Gastrocnemius medialis (tissue), 4 donors: Measurements from ENCODE around the gene SLC6A19.

Source experiments
- POLR2A ChIP-seq, 2 donors: fragments of 450-650 bp; IDR thresholded peaks; one replicate each; pipeline ENCODE4 v1.6.1; 2017; ENCODE audit warnings: antibody characterized with exemption in 2 of 2, mild to moderate bottlenecking in 2 of 2, moderate library complexity in 2 of 2
- TF ChIP-seq, protein P1 (sequence below), 5 experiments: fragments of 450-650 bp in 3 of 5; fragments of 200-600 bp in 2 of 5; sonication (generic) in 2 of 5; IDR thresholded peaks in 4 of 5; conservative IDR thresholded peaks in 1 of 5; 1 replicate in 4 of 5; 2 replicates in 1 of 5; pipeline ENCODE4 v1.5.1; 2016 to 2019; ENCODE audit warnings: antibody characterized with exemption in 5 of 5, mild to moderate bottlenecking in 3 of 5, moderate library complexity in 3 of 5

DNA sequence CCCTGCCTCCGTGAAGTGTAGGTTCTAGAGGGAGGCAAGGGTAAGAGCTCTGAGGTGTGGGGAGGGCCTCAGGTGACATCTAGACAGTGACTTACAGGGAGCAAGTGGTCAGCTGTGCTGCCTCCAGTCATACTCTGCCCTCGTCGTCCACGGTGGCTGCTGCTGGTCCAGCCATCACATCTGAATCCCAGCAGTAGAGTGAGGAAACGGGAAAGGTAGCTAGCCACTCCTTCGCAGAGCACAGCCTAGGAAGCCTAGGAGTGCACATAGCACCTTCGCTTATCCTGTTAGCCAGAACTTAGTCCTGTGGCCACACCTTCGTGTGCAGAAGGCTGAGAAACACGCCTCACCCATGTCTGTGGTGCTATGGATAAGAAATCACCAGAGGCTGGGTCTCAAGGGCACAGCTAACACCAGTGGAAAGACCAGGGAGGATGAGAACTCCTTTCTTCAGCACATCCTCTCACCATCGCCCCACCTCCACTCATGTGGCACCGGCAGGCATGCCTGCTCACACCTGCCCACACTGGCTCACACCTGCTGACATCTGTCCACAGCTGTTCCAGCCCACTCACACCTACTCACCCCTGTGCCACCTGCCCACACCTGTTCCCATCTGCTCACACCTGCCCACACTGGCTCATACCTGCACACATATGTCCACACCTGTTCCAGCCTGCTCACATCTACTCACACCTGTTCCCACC, 44.5 kb upstream of the SLC6A19 start:
- TF ChIP-seq, protein P1, sequence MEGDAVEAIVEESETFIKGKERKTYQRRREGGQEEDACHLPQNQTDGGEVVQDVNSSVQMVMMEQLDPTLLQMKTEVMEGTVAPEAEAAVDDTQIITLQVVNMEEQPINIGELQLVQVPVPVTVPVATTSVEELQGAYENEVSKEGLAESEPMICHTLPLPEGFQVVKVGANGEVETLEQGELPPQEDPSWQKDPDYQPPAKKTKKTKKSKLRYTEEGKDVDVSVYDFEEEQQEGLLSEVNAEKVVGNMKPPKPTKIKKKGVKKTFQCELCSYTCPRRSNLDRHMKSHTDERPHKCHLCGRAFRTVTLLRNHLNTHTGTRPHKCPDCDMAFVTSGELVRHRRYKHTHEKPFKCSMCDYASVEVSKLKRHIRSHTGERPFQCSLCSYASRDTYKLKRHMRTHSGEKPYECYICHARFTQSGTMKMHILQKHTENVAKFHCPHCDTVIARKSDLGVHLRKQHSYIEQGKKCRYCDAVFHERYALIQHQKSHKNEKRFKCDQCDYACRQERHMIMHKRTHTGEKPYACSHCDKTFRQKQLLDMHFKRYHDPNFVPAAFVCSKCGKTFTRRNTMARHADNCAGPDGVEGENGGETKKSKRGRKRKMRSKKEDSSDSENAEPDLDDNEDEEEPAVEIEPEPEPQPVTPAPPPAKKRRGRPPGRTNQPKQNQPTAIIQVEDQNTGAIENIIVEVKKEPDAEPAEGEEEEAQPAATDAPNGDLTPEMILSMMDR (IDR thresholded peaks at IDR 0.05 in 4 of 5, conservative IDR thresholded peaks at IDR 0.05 in 1 of 5): no peak
- no peak for TF ChIP-seq POLR2A (IDR thresholded peaks at IDR 0.05)
